ENCODE results near the gene GPR146. TPM values are rescaled to one million over a fixed set of nuclear protein-coding genes. Genes with fewer than 3 reads are reported as not detected.
A peak's percentile ranks its signal among the peaks of the same experiment; 100 is the strongest.

GPR146 gene, protein sequence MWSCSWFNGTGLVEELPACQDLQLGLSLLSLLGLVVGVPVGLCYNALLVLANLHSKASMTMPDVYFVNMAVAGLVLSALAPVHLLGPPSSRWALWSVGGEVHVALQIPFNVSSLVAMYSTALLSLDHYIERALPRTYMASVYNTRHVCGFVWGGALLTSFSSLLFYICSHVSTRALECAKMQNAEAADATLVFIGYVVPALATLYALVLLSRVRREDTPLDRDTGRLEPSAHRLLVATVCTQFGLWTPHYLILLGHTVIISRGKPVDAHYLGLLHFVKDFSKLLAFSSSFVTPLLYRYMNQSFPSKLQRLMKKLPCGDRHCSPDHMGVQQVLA
- total RNA-seq, result 36.1 TPM

GRCh38 chr7:1044189-1045068 lies at the start of gene GPR146:
Gene GPR146, plus strand, starts transcription at chr7:1044546. Its CDS starts 12,970 bp downstream, at chr7:1057516.
- Histone ChIP-seq H3K4me1 (peaks cover 46% of the 10 kb centered on the region), H3K4me3 (peak within 1 kb of the TSS; percentile 67 to 93), H3K27ac (peak within 1 kb of the TSS; percentile 90), H3K36me3 (no peaks in the 10 kb centered on the region), H3K9me3 (no peaks in the 10 kb centered on the region), H3K27me3 (no peaks in the 10 kb centered on the region)
- intact Hi-C loops (cut with DNase I), result no loop called here
- peak in 1 of 2 donors; percentile 97 for DNase-seq (ENCODE audit: extremely low spot score in 2 of 2)
- TF ChIP-seq, protein P1, sequence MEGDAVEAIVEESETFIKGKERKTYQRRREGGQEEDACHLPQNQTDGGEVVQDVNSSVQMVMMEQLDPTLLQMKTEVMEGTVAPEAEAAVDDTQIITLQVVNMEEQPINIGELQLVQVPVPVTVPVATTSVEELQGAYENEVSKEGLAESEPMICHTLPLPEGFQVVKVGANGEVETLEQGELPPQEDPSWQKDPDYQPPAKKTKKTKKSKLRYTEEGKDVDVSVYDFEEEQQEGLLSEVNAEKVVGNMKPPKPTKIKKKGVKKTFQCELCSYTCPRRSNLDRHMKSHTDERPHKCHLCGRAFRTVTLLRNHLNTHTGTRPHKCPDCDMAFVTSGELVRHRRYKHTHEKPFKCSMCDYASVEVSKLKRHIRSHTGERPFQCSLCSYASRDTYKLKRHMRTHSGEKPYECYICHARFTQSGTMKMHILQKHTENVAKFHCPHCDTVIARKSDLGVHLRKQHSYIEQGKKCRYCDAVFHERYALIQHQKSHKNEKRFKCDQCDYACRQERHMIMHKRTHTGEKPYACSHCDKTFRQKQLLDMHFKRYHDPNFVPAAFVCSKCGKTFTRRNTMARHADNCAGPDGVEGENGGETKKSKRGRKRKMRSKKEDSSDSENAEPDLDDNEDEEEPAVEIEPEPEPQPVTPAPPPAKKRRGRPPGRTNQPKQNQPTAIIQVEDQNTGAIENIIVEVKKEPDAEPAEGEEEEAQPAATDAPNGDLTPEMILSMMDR (IDR thresholded peaks at IDR 0.05), result peak in 2 of 3 experiments; percentile 6 to 34
- TF ChIP-seq POLR2A (IDR thresholded peaks at IDR 0.05) (no peak), POLR2AphosphoS5 (IDR thresholded peaks at IDR 0.05; ENCODE audit: insufficient read depth in 1 of 2, low read depth in 1 of 2) (peak; percentile 79 to 90)

DNA sequence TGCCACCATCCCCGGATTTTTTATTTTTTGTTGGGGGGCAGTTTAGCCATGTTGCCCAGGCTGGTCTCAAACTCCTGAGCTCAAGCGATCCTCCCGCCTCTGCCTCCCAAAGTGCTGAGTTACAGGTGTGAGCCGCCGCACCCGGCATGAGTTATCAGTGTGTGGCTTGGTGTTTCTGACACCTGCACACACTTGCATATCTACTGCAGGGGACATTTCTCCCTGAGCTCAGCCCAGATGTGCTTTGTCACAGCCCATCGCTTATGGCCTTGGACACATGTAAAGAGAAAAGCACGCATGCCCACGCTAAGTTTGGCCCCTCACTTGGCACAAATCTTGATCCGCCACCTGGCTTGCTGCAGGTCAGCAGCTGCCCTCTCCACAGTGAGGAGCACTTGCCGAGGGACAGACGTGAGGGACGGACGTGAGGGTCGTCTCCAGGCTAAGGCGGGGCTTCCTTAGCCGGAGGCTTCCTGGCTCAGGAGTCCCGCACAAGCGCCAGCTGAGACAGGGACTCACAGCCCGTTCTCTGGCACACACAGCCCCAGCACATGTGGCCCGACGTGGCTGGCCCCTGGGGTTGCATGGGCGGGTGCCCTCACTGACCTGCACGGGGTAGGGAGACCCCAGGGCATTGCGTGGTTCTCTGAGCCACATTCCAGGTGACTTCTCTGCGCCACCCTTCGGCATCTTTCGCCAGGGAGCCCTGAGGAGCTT lies 49.6 kb upstream of the GPR146 start:
- TF ChIP-seq, protein P1 (IDR thresholded peaks at IDR 0.05), result no peak
- Histone ChIP-seq H3K27me3 (no peaks in the 10 kb centered on the region), H3K4me1 (peaks cover 13% of the 10 kb centered on the region), H3K27ac (no peak overlapping the region), H3K4me3 (no peak overlapping the region), H3K9me3 (no peaks in the 10 kb centered on the region), H3K36me3 (peaks cover 0 to 7% of the 10 kb centered on the region in 2 donors)
- intact Hi-C loops (cut with DNase I), result loop anchor here (10.0 kb wide), 1 partner anchor 160 kb away; no protein-coding TSS in a partner anchor
- DNase-seq (ENCODE audit: extremely low spot score in 2 of 2), result no peak

- H3K27ac ChIP-seq, result no peak overlapping the region
- no peak overlapping the region for H3K4me3 ChIP-seq
- intact Hi-C loops (cut with DNase I), result loop anchor here (10.0 kb wide), 1 partner anchor 159 kb away; no protein-coding TSS in a partner anchor
- no peaks in the 10 kb centered on the region for H3K9me3 ChIP-seq
- peaks cover 0 to 7% of the 10 kb centered on the region in 2 donors for H3K36me3 ChIP-seq
- TF ChIP-seq POLR2AphosphoS5 (IDR thresholded peaks at IDR 0.05; ENCODE audit: insufficient read depth in 1 of 2, low read depth in 1 of 2) (no peak), POLR2A (IDR thresholded peaks at IDR 0.05) (no peak)
- TF ChIP-seq, protein P1 (IDR thresholded peaks at IDR 0.05), result no peak
- no peak for DNase-seq (ENCODE audit: extremely low spot score in 2 of 2)
- H3K27me3 ChIP-seq, result no peaks in the 10 kb centered on the region
- H3K4me1 ChIP-seq, result peaks cover 13% of the 10 kb centered on the region
Measured at GRCh38 chr7:995571-995970, 48.8 kb upstream of the GPR146 start.

GRCh38 chr7:996079-996872 lies 48.1 kb upstream of the GPR146 start:
- H3K27me3 ChIP-seq, result no peaks in the 10 kb centered on the region
- TF ChIP-seq POLR2A (IDR thresholded peaks at IDR 0.05), result no peak
- TF ChIP-seq, protein P1 (IDR thresholded peaks at IDR 0.05), result no peak
- TF ChIP-seq POLR2AphosphoS5 (IDR thresholded peaks at IDR 0.05; ENCODE audit: insufficient read depth in 1 of 2, low read depth in 1 of 2), result no peak
- H3K4me1 ChIP-seq, result peaks cover 13% of the 10 kb centered on the region
- H3K36me3 ChIP-seq, result peaks cover 0 to 7% of the 10 kb centered on the region in 2 donors
- no peak overlapping the region for H3K4me3 ChIP-seq
- H3K9me3 ChIP-seq, result no peaks in the 10 kb centered on the region
- DNase-seq (ENCODE audit: extremely low spot score in 2 of 2), result no peak
- no peak overlapping the region for H3K27ac ChIP-seq
- intact Hi-C loops (cut with DNase I), result loop anchor here (10.0 kb wide), 1 partner anchor 159 kb away; no protein-coding TSS in a partner anchor
